WTC11 (cell line): ENCODE results near the gene CAB39. TPM values are rescaled to one million over a fixed set of nuclear protein-coding genes. Genes with fewer than 3 reads are reported as not detected.

Experiments used
- ATAC-seq: fragments of 200-7000 bp; cut with Tn5 transposase; 2 replicates; pipeline ENCODE4 v1.10.0; 2021; ENCODE audit warnings: mild to moderate bottlenecking, moderate library complexity
- CTCF ChIA-PET: fragments of 300-600 bp; sonication (Branson Sonifier 250); formaldehyde crosslinking; loops from one replicate; lab custom pipeline; 2021; ENCODE audit warnings: antibody characterized with exemption; lab: Charles Lee
- POLR2A ChIA-PET: fragments of 350-600 bp; sonication (Branson Sonifier 250); formaldehyde crosslinking; loops from one replicate; lab custom pipeline; 2021; ENCODE audit warnings: antibody characterized with exemption; lab: Charles Lee
- DNase-seq: peaks from one replicate; pipeline ENCODE4 v3.0.0; 2021; ENCODE audit warnings: low spot score
- H3K27ac Mint-ChIP-seq: 2 replicates; pipeline ENCODE4 v1.8.0; 2021; ENCODE audit warnings: mixed read lengths
- H3K27me3 Mint-ChIP-seq: 2 replicates; pipeline ENCODE4 v1.8.0; 2021; ENCODE audit warnings: low read depth, mild to moderate bottlenecking, moderate library complexity, mixed read lengths
- H3K36me3 Mint-ChIP-seq: 2 replicates; pipeline ENCODE4 v1.8.0; 2021; ENCODE audit warnings: mixed read lengths
- H3K4me1 Mint-ChIP-seq: 2 replicates; pipeline ENCODE4 v1.8.0; 2022; ENCODE audit warnings: mixed read lengths
- H3K4me3 Mint-ChIP-seq: 2 replicates; pipeline ENCODE4 v1.8.0; 2021; ENCODE audit warnings: mild to moderate bottlenecking, moderate library complexity, mixed read lengths
- H3K9me3 Mint-ChIP-seq: 2 replicates; pipeline ENCODE4 v1.8.0; 2021; ENCODE audit warnings: mixed read lengths
- ATF6 ChIP-seq: sonication (generic); formaldehyde crosslinking; IDR thresholded peaks from 2 replicates; pipeline ENCODE4 v1.8.1; 2023; ENCODE audit warnings: mild to moderate bottlenecking, missing genetic modification reagents
- ERG ChIP-seq: fragments of 250-450 bp; sonication (Bioruptor Pico); IDR thresholded peaks from 2 replicates; pipeline ENCODE4 v1.8.0; 2021; ENCODE audit warnings: mild to moderate bottlenecking
- ESRRA ChIP-seq: sonication (generic); formaldehyde crosslinking; IDR thresholded peaks from 2 replicates; pipeline ENCODE4 v1.8.1; 2022; ENCODE audit warnings: mild to moderate bottlenecking, missing genetic modification reagents, borderline replicate concordance
- IRF2 ChIP-seq: sonication (generic); formaldehyde crosslinking; IDR thresholded peaks from 2 replicates; pipeline ENCODE4 v1.8.0; 2022; ENCODE audit warnings: low read depth, missing genetic modification reagents, borderline replicate concordance
- JUN ChIP-seq: sonication (generic); formaldehyde crosslinking; IDR thresholded peaks from 2 replicates; pipeline ENCODE4 v1.8.0; 2023; ENCODE audit warnings: mild to moderate bottlenecking, missing genetic modification reagents
- MAX ChIP-seq: sonication (generic); formaldehyde crosslinking; IDR thresholded peaks from 2 replicates; pipeline ENCODE4 v1.8.0; 2022; ENCODE audit warnings: mild to moderate bottlenecking, missing genetic modification reagents
- MYBL2 ChIP-seq: sonication (generic); formaldehyde crosslinking; IDR thresholded peaks from 2 replicates; pipeline ENCODE4 v1.8.1; 2023; ENCODE audit warnings: mild to moderate bottlenecking, moderate library complexity, missing genetic modification reagents
- NFE2L1 ChIP-seq: sonication (generic); formaldehyde crosslinking; IDR thresholded peaks from 2 replicates; pipeline ENCODE4 v1.8.1; 2023; ENCODE audit warnings: missing genetic modification reagents
- NR2C2 ChIP-seq: sonication (generic); formaldehyde crosslinking; IDR thresholded peaks from 2 replicates; pipeline ENCODE4 v1.8.0; 2022; ENCODE audit warnings: mild to moderate bottlenecking, missing genetic modification reagents
- PRDM15 ChIP-seq: sonication (generic); formaldehyde crosslinking; IDR thresholded peaks from 2 replicates; pipeline ENCODE4 v1.8.0; 2022; ENCODE audit warnings: missing genetic modification reagents
- SP1 ChIP-seq: sonication (generic); formaldehyde crosslinking; conservative IDR thresholded peaks from 2 replicates; pipeline ENCODE4 v1.8.1; 2022; ENCODE audit warnings: missing genetic modification reagents
- TP53 ChIP-seq: sonication (generic); formaldehyde crosslinking; IDR thresholded peaks from 2 replicates; pipeline ENCODE4 v1.8.1; 2023; ENCODE audit warnings: mild to moderate bottlenecking, missing genetic modification reagents
- ZBTB21 ChIP-seq: sonication (generic); formaldehyde crosslinking; IDR thresholded peaks from 2 replicates; pipeline ENCODE4 v1.8.1; 2023; ENCODE audit warnings: mild to moderate bottlenecking, missing genetic modification reagents, borderline replicate concordance
- ZNF532 ChIP-seq: fragments of 250-450 bp; sonication (Bioruptor Pico); IDR thresholded peaks from 2 replicates; pipeline ENCODE4 v1.9.0; 2021; ENCODE audit warnings: mild to moderate bottlenecking, borderline replicate concordance
- total RNA-seq: library from RNA; stranded (reverse); gene quantifications from 3 replicates; pipeline ENCODE4 v1.2.3, GENCODE V29; 2021

CAB39 gene
- total RNA-seq, 1 experiment from 2014 or later: 36.9 TPM

GRCh38 chr2:230680463-230681170 lies 32.0 kb upstream of the CAB39 start (continued):
- TF ChIP-seq PRDM15: no peak
- no peak for TF ChIP-seq MAX (CRISPR knock-in tag)

GRCh38 chr2:230681171-230681545 lies 31.5 kb upstream of the CAB39 start:
- Mint-ChIP-seq H3K4me1 (no peaks in the 10 kb centered on the region), H3K27me3 (peaks cover 7% of the 10 kb centered on the region), H3K4me3 (no peak overlapping the region), H3K36me3 (peaks cover 10% of the 10 kb centered on the region), H3K9me3 (peaks cover 19% of the 10 kb centered on the region), H3K27ac (no peak overlapping the region)
- TF ChIP-seq IRF2: no peak
- CTCF ChIA-PET: interaction anchor here (0.9 to 2.0 kb wide), 3 partner anchors 32 to 128 kb away, joined by 3 to 7 read pairs (median 3); no protein-coding TSS in a partner anchor
- ATAC-seq (no peak), DNase-seq (no peak)
- POLR2A ChIA-PET: no interaction called here

- CTCF ChIA-PET: no interaction called here
- Mint-ChIP-seq H3K36me3 (peaks cover 7% of the 10 kb centered on the region; the same call in 1 of the 2 replicates), H3K4me1 (peaks cover 3% of the 10 kb centered on the region; the same call in 1 of the 2 replicates), H3K27ac (no peak overlapping the region), H3K4me3 (no peak overlapping the region), H3K9me3 (peaks cover 16% of the 10 kb centered on the region), H3K27me3 (peaks cover 4% of the 10 kb centered on the region; the same call in 1 of the 2 replicates)
- POLR2A ChIA-PET: no interaction called here
- ATAC-seq (no peak), DNase-seq (no peak)
- TF ChIP-seq ZBTB21 (CRISPR knock-in tag) (no peak), SP1 (CRISPR knock-in tag) (no peak), ATF6 (CRISPR knock-in tag) (no peak), ZNF532 (CRISPR knock-in tag) (no peak), MYBL2 (CRISPR knock-in tag) (no peak), NR2C2 (CRISPR knock-in tag) (no peak), JUN (no peak), ERG (CRISPR knock-in tag) (no peak), ESRRA (no peak), NFE2L1 (CRISPR knock-in tag) (no peak), TP53 (no peak)
These were observed 30.1 kb upstream of the CAB39 start for GRCh38 chr2:230682546-230682945.
